Left colon (tissue), 2 donors: ENCODE measurements around the gene GRHPR. TPM values are rescaled to one million over a fixed set of nuclear protein-coding genes. Genes with fewer than 3 reads are reported as not detected.
"Not testable (repeated sequence)": the region's sequence is repeated elsewhere in the genome, so short reads cannot be mapped to it uniquely, and the experiment has no call there.

Experiments used
- ATAC-seq: fragments of 200-7000 bp; cut with Tn5 transposase; one replicate; pipeline ENCODE4 v1.9.1; 2020; ENCODE audit warnings: mild to moderate bottlenecking, moderate library complexity
- DNase-seq, 2 donors: peaks; one replicate each; pipeline ENCODE4 v3.0.0-alpha.2; 2020
- intact Hi-C, 2 donors: fragments of 100-400 bp; cut with DNase I in 1 of 2; cut with micrococcal nuclease in 1 of 2; formaldehyde crosslinking; loops; one replicate each; pipeline versions ENCODE4 v1.11.2 to v1.14.0; 2022; cut with DNase I, micrococcal nuclease
- total RNA-seq, 2 donors: library from RNA; stranded (reverse); fragmentation: NEBNext Ultra II Directional; extraction: Animal tissue kit (Norgen Biotek cat#: 25700); gene quantifications; one replicate each; pipeline ENCODE4 v1.2.1, GENCODE V29; 2021
- donor health status: DM: no; HTN: no; CAD: no.
- donor health status: DM: yes; HTN: yes; CAD: no.

The GRHPR gene
- total RNA-seq, 2 donors from 2014 or later, result 70.4 to 78.4 TPM

DNA sequence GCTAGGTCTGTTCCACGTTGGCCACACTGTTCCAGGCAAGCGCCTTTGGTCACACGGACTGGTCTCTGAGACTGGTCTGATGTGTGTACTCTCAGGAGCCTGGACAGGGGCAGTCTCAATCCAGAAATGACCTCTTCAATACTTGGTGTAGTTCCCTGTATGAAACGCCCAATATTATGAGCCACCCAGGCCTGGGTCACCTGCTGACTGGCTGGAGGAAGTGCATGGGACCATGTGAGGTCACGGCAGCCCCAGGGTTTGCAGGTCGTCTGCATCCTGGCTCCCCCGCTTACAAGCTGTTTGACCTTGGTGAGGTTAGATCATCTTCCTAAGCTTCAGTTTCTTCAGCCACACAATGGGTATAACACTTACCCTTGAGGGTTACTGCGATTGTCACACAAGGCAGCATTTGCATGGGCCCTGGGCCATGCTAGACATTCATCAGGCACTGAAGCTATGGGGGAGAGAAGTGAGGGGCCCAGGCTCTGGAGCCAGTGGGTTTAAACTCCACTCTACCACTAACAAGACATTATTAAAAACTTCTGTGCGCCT lies 5.2 kb upstream of the GRHPR start:
- DNase-seq (no peak), ATAC-seq (no peak)
- intact Hi-C loops, result no loop called here

- DNase-seq (no peak), ATAC-seq (no peak)
- intact Hi-C loops, result no loop called here
Observed at GRCh38 chr9:37417857-37418618, 4.5 kb upstream of the GRHPR start.

GRCh38 chr9:37419204-37419603 lies 3.3 kb upstream of the GRHPR start:
- DNase-seq (no peak), ATAC-seq (no peak)
- intact Hi-C loops, result no loop called here

DNA sequence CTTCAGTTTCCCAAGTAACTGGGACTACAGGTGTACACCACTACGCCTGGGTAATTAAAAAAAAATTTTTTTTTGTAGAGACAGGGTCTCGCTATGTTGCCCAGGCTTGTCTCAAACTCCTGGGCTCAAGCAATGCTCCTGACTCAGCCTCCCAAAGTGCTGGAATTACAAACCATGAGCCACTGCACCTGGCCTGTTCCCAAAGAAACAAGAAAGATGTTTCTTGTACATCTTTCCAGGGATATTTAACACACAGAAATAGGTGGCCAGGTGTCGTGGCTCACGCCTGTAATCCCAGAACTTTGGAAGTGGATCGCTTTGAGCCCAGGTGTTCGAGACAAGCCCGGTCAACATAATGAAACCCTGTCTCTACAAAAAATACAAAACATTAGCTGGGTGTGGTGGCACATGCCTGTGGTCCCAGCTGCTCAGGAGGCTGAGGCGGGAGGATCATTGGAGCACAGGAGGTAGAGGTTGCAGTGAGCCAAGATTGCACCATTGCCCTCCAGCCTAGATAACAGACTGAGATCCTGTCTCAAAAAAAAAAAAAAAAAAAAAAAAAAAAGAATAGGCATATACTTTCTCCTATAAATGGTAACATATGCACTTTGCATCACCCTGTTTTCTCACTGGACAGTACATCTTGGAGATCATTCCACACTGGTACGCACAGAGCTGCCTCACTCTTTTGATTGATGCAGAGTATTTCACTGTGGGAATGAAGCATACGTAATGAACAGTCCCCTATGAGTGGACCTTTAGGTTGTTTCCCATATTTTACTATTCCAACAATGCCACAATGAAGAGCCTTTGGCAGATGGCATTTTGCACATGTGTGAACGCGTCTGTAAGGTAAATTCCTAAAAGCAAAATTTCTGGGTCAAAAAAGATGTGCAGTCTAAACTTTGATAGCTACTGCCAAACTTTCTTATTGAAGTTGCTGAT lies 2.0 kb upstream of the GRHPR start:
- ATAC-seq, result no peak
- intact Hi-C loops, result no loop called here
- DNase-seq, result no peak

GRCh38 chr9:37421914-37422288 lies 595 bp upstream of the GRHPR start:
- ATAC-seq (no peak), DNase-seq (peak in 1 of 2 donors; percentile 46)
- intact Hi-C loops, result no loop called here

GRCh38 chr9:37423508-37423907 lies 1.0 kb downstream of the GRHPR start:
- ATAC-seq (no peak), DNase-seq (no peak)
- intact Hi-C loops, result no loop called here

GRCh38 chr9:37424204-37424685 lies 1.7 kb downstream of the GRHPR start:
- no peak for DNase-seq
- intact Hi-C loops, result no loop called here
- ATAC-seq, result no peak

DNA sequence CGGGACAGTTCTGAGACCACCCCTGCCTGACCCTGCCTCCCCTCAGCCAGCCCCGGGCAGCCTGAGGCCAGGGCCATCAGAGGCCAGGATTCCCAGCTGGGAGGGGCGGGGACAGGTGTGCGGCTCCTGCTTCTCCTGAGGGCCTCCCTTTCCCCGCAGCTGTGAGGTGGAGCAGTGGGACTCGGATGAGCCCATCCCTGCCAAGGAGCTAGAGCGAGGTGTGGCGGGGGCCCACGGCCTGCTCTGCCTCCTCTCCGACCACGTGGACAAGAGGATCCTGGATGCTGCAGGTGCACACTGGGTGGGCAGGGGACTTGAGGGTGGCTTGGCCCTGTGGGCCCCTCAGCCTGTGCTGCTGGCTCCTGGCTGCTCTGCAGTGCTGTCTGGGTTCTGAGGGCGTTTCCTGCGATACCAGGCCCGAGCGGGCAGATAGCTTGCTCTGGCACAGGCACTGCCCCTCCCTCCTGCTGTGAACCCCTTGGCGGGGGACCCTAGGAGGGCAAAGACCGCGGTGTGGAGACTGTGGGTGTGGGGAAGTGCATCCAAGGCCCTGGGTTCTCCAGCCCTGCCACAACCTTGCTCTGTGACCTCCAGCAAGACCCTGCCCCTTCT lies 2.3 kb downstream of the GRHPR start:
- intact Hi-C loops, result no loop called here
- no peak for DNase-seq
- ATAC-seq, result no peak

DNA sequence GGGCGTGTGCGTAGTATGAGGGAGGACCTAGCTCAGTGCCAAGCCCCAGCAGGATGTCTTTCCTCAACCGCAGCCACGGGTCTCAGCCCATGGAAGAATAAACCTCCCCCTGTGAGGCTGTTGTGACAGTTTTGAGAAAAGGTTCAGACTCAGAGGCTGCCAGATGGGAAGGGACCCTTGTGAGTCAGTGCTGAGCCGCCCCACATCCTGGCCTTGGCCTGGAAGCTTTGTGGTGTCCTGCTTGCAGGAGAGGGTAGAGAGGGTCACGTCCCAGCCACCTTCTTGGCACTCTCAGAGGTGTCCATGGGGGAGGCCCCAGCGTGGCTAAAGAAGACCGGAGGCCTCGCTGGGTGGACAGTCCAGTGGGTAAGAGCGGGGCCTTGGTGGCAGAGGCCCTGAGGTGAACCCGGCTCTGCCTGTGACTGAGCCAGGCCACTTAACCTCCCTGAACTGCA lies 2.8 kb downstream of the GRHPR start:
- DNase-seq (no peak), ATAC-seq (no peak)
- intact Hi-C loops, result no loop called here

DNA sequence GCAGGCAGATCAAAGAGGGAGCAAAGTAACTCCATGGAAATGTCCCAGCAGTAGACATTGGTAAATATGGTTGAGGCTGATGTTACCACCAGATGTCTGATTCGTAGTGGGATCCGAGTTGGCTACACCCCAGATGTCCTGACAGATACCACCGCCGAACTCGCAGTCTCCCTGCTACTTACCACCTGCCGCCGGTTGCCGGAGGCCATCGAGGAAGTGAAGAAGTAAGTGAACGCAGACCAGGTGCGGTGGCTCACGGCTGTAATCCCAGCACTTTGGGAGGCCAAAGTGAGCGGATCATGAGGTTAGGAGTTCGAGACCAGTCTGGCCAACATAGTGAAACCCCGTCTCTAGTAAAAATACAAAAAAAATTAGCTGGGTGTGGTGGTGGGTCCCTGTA lies 3.9 kb downstream of the GRHPR start:
- intact Hi-C loops, DNase-seq, ATAC-seq: not testable (repeated sequence)

- intact Hi-C loops, result no loop called here
- ATAC-seq (no peak), DNase-seq (no peak)
Observed at GRCh38 chr9:37426846-37427245, 4.3 kb downstream of the GRHPR start.

- DNase-seq (no peak), ATAC-seq (no peak)
- intact Hi-C loops, result no loop called here
Observed at GRCh38 chr9:37428345-37428744, 5.8 kb downstream of the GRHPR start.

GRCh38 chr9:37429441-37430285 lies 7.2 kb downstream of the GRHPR start:
- DNase-seq, result no peak
- intact Hi-C loops, result loop anchor here in 1 of 2 donors (10.0 kb wide), 1 partner anchor 55 kb away; no protein-coding TSS in a partner anchor
- no peak for ATAC-seq

- intact Hi-C loops, result loop anchor here in 1 of 2 donors (10.0 kb wide), 1 partner anchor 56 kb away; no protein-coding TSS in a partner anchor
- ATAC-seq, result peak; percentile 88
- DNase-seq, result peak in 1 of 2 donors; percentile 39
Observed at GRCh38 chr9:37430841-37431597, 8.5 kb downstream of the GRHPR start.

DNA sequence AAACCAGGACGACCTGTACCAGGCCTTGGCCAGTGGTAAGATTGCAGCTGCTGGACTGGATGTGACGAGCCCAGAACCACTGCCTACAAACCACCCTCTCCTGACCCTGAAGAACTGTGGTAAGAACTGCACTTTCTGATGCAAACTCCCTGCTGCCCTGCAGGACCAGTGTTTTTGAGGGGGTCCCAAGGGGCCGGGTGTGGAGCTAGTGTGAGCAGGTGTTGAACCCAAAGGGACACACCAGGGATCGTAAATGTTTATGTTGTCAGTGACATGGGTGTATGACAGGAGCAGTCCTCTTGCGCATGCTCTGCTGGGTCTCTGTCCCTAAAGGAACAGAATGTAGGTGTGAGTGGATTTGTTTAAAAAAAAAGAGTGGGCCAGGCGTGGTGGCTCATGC lies 9.5 kb downstream of the GRHPR start:
- intact Hi-C loops, result loop anchor here in 1 of 2 donors (10.0 kb wide), 1 partner anchor 57 kb away; no protein-coding TSS in a partner anchor
- DNase-seq, result no peak

DNA sequence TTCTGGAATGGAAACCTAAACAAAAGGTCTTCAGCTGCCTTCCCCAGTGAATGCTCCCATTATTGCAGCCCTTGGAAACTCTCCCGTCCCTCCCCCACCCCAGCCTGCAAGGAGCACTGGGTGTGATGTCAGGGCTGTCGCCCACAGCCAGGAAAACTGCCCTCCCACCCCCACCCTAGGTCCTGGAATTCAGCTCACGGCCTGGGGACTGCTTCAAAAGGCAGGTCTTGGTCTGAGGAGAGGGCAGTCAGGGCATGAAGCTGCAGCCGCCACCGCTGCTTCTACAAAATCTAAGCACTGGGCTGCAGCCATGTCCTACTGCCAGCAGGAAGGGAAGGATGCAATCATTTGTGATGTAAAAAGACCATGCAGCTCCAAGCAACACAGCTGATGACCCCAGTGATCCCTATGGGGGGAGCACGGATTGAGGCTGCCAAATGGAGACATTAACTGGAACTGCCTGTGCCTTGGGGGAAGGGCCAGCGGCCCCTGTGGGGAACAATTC lies 11.4 kb downstream of the GRHPR start:
- intact Hi-C loops, result loop anchor here in 1 of 2 donors (10.0 kb wide), 1 partner anchor 59 kb away; no protein-coding TSS in a partner anchor
- ATAC-seq (no peak), DNase-seq (no peak)

More for the DNA sequence above, 9.5 kb downstream of the GRHPR start:
- no peak for ATAC-seq

DNA sequence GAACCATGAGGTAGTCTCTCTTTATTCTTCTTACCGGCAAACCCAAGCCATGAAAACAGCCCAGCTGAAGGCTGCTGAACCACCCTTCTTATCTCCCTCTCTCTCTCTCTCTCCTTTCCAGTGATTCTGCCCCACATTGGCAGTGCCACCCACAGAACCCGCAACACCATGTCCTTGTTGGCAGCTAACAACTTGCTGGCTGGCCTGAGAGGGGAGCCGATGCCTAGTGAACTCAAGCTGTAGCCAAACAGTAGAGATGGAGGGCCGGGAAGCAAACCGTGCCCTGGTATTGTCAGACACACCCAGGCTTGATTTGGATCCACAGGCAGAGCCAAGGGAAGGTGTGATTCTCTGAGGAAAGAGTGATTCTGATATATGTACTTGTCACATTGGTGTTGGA lies 14.0 kb downstream of the GRHPR start:
- DNase-seq (no peak), ATAC-seq (no peak)
- intact Hi-C loops, result loop anchor here in 1 of 2 donors (10.0 kb wide), 1 partner anchor 62 kb away; no protein-coding TSS in a partner anchor
